ENCODE measurements around the gene ATP9B. TPM values are rescaled to one million over a fixed set of nuclear protein-coding genes. Genes with fewer than 3 reads are reported as not detected.

The ATP9B gene
- total RNA-seq, 1 donor from 2014 or later, result 52.0 TPM

DNA sequence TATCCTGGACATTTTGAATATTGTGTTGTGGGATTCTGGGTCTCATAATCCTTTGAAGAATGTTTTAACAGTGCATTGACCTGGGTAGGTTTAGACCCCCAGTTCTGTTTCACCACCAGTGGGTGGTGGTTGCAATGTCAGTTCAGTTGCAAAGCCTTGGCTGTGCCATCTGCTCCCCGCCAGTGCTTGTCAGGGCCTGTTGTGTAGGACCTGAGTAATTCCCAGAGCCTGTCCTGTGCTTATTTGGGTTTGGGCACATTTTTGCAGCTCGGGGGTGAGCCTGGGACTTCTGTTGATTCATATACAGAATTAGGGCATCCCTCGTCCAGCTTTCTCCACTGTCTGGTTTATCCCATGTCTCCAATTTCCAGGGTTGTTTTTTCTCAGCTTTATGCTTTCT, 24.8 kb downstream of the ATP9B start:
- Mint-ChIP-seq H3K36me3 (peaks cover 26% of the 10 kb centered on the region), H3K4me3 (no peak overlapping the region)

DNA sequence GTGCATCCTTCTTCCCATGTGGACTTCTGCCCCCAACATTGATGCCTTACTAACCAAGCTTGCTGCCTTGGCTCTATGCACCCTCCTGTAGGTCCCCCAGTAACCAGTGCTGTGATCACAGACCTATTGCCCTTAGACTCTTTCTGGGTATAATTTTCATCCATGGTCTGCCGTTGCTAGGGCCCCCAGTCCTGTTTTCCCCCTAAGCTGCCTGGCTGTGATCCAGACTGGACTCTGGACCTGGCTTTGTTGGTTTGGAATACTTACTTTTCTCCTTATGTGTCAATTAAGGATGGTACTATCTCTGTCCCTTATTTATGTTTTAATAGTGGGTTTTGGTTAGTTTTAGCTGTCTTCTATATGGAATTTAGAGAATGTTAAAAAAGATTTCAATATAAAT, 26.0 kb downstream of the ATP9B start:
- no peaks in the 10 kb centered on the region for H3K4me1 Mint-ChIP-seq

More for the DNA sequence above, 24.8 kb downstream of the ATP9B start:
- H3K27ac Mint-ChIP-seq, result no peak overlapping the region
- peaks cover 25% of the 10 kb centered on the region for H3K9me3 Mint-ChIP-seq
- TF ChIP-seq, protein P1, sequence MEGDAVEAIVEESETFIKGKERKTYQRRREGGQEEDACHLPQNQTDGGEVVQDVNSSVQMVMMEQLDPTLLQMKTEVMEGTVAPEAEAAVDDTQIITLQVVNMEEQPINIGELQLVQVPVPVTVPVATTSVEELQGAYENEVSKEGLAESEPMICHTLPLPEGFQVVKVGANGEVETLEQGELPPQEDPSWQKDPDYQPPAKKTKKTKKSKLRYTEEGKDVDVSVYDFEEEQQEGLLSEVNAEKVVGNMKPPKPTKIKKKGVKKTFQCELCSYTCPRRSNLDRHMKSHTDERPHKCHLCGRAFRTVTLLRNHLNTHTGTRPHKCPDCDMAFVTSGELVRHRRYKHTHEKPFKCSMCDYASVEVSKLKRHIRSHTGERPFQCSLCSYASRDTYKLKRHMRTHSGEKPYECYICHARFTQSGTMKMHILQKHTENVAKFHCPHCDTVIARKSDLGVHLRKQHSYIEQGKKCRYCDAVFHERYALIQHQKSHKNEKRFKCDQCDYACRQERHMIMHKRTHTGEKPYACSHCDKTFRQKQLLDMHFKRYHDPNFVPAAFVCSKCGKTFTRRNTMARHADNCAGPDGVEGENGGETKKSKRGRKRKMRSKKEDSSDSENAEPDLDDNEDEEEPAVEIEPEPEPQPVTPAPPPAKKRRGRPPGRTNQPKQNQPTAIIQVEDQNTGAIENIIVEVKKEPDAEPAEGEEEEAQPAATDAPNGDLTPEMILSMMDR (IDR thresholded peaks at IDR 0.05; ENCODE audit: unreplicated experiment), result no peak
- no peak for DNase-seq (ENCODE audit: low spot score in 2 of 2, unreplicated experiment in 2 of 2)
- no peaks in the 10 kb centered on the region for H3K4me1 Mint-ChIP-seq
- no peaks in the 10 kb centered on the region for H3K27me3 Mint-ChIP-seq (ENCODE audit: low read depth)

DNA sequence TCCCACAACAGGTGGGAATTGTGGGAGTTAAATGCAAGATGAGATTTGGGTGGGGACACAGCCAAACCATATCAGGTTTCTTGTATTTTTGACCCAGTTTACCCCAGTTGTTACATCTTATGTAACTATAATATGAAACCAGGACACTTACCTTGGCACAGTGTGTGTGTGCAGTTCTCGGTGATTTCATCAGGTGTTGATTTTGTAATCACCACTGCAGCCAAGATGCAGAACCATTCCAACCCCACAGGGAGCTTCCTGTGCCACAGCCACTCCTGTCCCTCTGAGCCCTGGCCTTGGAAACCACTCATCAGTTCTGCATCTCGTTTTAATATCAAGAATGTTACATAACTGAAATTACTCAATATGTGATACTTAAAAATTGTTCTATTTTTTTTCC, 31.8 kb downstream of the ATP9B start:
- Mint-ChIP-seq H3K27ac (no peak overlapping the region), H3K4me1 (no peaks in the 10 kb centered on the region), H3K27me3 (ENCODE audit: low read depth) (no peaks in the 10 kb centered on the region), H3K36me3 (peaks cover 31% of the 10 kb centered on the region), H3K9me3 (peaks cover 13% of the 10 kb centered on the region), H3K4me3 (no peak overlapping the region)
- no peak for DNase-seq (ENCODE audit: low spot score in 2 of 2, unreplicated experiment in 2 of 2)
- TF ChIP-seq, protein P1 (IDR thresholded peaks at IDR 0.05; ENCODE audit: unreplicated experiment), result no peak

More for the DNA sequence above, 26.0 kb downstream of the ATP9B start:
- Mint-ChIP-seq H3K27ac (no peak overlapping the region), H3K36me3 (peaks cover 23% of the 10 kb centered on the region), H3K9me3 (peaks cover 17% of the 10 kb centered on the region), H3K27me3 (ENCODE audit: low read depth) (no peaks in the 10 kb centered on the region), H3K4me3 (no peak overlapping the region)
- DNase-seq (ENCODE audit: low spot score in 2 of 2, unreplicated experiment in 2 of 2), result no peak
- TF ChIP-seq, protein P1 (IDR thresholded peaks at IDR 0.05; ENCODE audit: unreplicated experiment), result no peak

DNA sequence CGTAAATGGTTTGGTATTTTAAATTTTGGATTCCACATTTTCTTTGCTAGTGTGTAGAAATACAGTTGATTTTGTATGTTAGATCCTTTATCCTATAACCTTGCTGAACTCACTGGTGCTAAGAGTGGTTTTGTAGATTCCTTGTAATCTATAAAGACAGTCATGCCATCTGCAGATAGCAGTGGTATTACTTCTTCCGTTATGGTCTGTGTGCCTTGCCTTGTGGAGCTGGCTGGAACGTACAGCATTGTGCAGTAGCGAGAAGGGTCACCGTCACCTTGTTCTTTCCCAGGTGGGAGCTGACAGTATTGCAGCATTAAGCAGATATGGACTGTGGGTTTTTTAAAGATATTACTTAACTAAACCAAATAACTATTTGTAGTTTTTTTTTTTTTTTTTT, 33.7 kb downstream of the ATP9B start:
- peaks cover 13% of the 10 kb centered on the region for H3K9me3 Mint-ChIP-seq
- peaks cover 2% of the 10 kb centered on the region for H3K4me1 Mint-ChIP-seq
- DNase-seq (ENCODE audit: low spot score in 2 of 2, unreplicated experiment in 2 of 2), result no peak
- no peak overlapping the region for H3K4me3 Mint-ChIP-seq
- H3K27ac Mint-ChIP-seq, result no peak overlapping the region
- no peaks in the 10 kb centered on the region for H3K27me3 Mint-ChIP-seq (ENCODE audit: low read depth)
- H3K36me3 Mint-ChIP-seq, result peaks cover 25% of the 10 kb centered on the region
- TF ChIP-seq, protein P1 (IDR thresholded peaks at IDR 0.05; ENCODE audit: unreplicated experiment), result no peak

DNA sequence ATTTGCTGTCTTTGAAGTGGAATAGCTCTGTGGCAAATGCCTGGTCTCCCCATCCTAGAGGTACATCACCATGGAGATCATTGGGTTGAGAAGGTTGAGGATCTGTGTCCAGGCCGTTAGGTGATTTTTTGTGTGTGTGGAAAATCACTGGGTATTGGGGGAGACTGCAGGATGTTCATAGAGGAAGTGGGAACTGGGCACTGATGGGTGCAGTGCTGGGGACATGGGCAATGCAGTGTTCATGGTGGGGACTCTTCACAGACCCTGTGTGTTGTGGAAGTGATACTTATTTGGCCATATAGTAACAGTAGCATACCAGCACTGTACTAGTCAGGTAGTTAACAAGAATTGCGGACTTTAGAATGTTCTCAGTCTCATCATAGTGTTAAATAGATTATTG, 34.9 kb downstream of the ATP9B start:
- no peak for DNase-seq (ENCODE audit: low spot score in 2 of 2, unreplicated experiment in 2 of 2)
- H3K27me3 Mint-ChIP-seq (ENCODE audit: low read depth), result no peaks in the 10 kb centered on the region
- H3K4me3 Mint-ChIP-seq, result no peak overlapping the region
- peaks cover 6% of the 10 kb centered on the region for H3K9me3 Mint-ChIP-seq
- TF ChIP-seq, protein P1 (IDR thresholded peaks at IDR 0.05; ENCODE audit: unreplicated experiment), result no peak
- H3K4me1 Mint-ChIP-seq, result peaks cover 3% of the 10 kb centered on the region
- H3K27ac Mint-ChIP-seq, result no peak overlapping the region
- peaks cover 20% of the 10 kb centered on the region for H3K36me3 Mint-ChIP-seq

DNA sequence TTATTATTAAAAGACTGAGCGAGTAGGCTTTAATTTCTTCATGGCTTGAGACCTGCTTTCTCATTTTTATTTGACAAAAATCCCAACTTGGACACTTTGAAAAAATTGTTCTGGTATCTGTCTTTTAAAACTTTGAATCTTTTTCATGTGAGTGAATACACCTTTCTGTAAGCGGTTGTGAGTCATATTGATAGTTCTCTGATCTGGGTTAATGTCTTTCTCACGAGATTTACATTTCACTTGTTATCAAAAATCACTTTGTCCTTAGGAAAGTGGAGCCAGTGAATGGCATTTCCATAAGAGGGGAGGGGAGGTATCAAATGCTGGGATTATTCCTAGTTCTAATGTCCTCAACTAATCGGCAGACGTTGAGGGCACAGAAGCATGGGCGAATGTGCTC, 36.3 kb downstream of the ATP9B start:
- DNase-seq (ENCODE audit: low spot score in 2 of 2, unreplicated experiment in 2 of 2), result no peak
- H3K27ac Mint-ChIP-seq, result no peak overlapping the region
- H3K36me3 Mint-ChIP-seq, result peaks cover 17% of the 10 kb centered on the region
- no peak overlapping the region for H3K4me3 Mint-ChIP-seq
- H3K4me1 Mint-ChIP-seq, result peaks cover 3% of the 10 kb centered on the region
- H3K9me3 Mint-ChIP-seq, result peaks cover 6% of the 10 kb centered on the region
- TF ChIP-seq, protein P1 (IDR thresholded peaks at IDR 0.05; ENCODE audit: unreplicated experiment), result no peak
- H3K27me3 Mint-ChIP-seq (ENCODE audit: low read depth), result no peaks in the 10 kb centered on the region
